Stimulated activated CD8-positive, alpha-beta memory T cell treated with anti-CD3 and anti-CD28 coated beads, Interleukin-12 subunit alpha, Interleukin-12 subunit beta, amount 100 ng/mL, for 24 hours (primary cell): ENCODE results near the gene DNAH12.
"Not testable (repeated sequence)": the region's sequence is repeated elsewhere in the genome, so short reads cannot be mapped to it uniquely, and the experiment has no call there.

Experiments used
- DNase-seq: peaks from one replicate; pipeline ENCODE4 v3.0.0-alpha.2; 2020; ENCODE audit errors: extremely low read depth

Gene DNAH12

GRCh38 chr3:57421336-57421735 is 122.8 kb downstream of the DNAH12 start:
- no peak for DNase-seq

- DNase-seq, result no peak
These were observed 124.1 kb downstream of the DNAH12 start for GRCh38 chr3:57420001-57420400.

- DNase-seq, result no peak
These were observed 132.4 kb downstream of the DNAH12 start for GRCh38 chr3:57411715-57412114.

- DNase-seq, result no peak
These were observed 134.7 kb downstream of the DNAH12 start for GRCh38 chr3:57409471-57409870.

- no peak for DNase-seq
These were observed 141.5 kb downstream of the DNAH12 start for GRCh38 chr3:57402675-57403074.

- DNase-seq, result peak; percentile 5
These were observed 146.7 kb downstream of the DNAH12 start for GRCh38 chr3:57397175-57398026.

GRCh38 chr3:57393977-57394376 is 150.2 kb downstream of the DNAH12 start:
- DNase-seq, result no peak

GRCh38 chr3:57391767-57392166 is 152.4 kb downstream of the DNAH12 start:
- no peak for DNase-seq

- no peak for DNase-seq
These were observed 154.9 kb downstream of the DNAH12 start for GRCh38 chr3:57389271-57389670.

- no peak for DNase-seq
These were observed 157.8 kb downstream of the DNAH12 start for GRCh38 chr3:57386307-57386706.

GRCh38 chr3:57385498-57385897 is 158.6 kb downstream of the DNAH12 start:
- DNase-seq, result no peak

GRCh38 chr3:57383838-57384237 is 160.3 kb downstream of the DNAH12 start:
- DNase-seq, result no peak

GRCh38 chr3:57383406-57383805 is 160.7 kb downstream of the DNAH12 start:
- no peak for DNase-seq

GRCh38 chr3:57382933-57383332 is 161.2 kb downstream of the DNAH12 start:
- DNase-seq, result no peak

GRCh38 chr3:57370341-57370740 is 173.8 kb downstream of the DNAH12 start:
- DNase-seq, result no peak

- not testable (repeated sequence) for DNase-seq
These were observed 179.1 kb downstream of the DNAH12 start for GRCh38 chr3:57365089-57365488.

- not testable (repeated sequence) for DNase-seq
These were observed 187.9 kb downstream of the DNAH12 start for GRCh38 chr3:57356275-57356674.

GRCh38 chr3:57354768-57355167 is 189.4 kb downstream of the DNAH12 start:
- no peak for DNase-seq

GRCh38 chr3:57350271-57350670 is 193.9 kb downstream of the DNAH12 start:
- no peak for DNase-seq

GRCh38 chr3:57339071-57339642 is 205.0 kb downstream of the DNAH12 start:
- DNase-seq, result not testable (repeated sequence)

- not testable (repeated sequence) for DNase-seq
These were observed 205.7 kb downstream of the DNAH12 start for GRCh38 chr3:57338272-57339070.

GRCh38 chr3:57335283-57335938 is 208.7 kb downstream of the DNAH12 start:
- no peak for DNase-seq
